ENCODE measurements around the gene BPTF.
A peak's percentile ranks its signal among the peaks of the same experiment; 100 is the strongest.
"Not testable (repeated sequence)": the region's sequence is repeated elsewhere in the genome, so short reads cannot be mapped to it uniquely, and the experiment has no call there.

Gene BPTF, protein sequence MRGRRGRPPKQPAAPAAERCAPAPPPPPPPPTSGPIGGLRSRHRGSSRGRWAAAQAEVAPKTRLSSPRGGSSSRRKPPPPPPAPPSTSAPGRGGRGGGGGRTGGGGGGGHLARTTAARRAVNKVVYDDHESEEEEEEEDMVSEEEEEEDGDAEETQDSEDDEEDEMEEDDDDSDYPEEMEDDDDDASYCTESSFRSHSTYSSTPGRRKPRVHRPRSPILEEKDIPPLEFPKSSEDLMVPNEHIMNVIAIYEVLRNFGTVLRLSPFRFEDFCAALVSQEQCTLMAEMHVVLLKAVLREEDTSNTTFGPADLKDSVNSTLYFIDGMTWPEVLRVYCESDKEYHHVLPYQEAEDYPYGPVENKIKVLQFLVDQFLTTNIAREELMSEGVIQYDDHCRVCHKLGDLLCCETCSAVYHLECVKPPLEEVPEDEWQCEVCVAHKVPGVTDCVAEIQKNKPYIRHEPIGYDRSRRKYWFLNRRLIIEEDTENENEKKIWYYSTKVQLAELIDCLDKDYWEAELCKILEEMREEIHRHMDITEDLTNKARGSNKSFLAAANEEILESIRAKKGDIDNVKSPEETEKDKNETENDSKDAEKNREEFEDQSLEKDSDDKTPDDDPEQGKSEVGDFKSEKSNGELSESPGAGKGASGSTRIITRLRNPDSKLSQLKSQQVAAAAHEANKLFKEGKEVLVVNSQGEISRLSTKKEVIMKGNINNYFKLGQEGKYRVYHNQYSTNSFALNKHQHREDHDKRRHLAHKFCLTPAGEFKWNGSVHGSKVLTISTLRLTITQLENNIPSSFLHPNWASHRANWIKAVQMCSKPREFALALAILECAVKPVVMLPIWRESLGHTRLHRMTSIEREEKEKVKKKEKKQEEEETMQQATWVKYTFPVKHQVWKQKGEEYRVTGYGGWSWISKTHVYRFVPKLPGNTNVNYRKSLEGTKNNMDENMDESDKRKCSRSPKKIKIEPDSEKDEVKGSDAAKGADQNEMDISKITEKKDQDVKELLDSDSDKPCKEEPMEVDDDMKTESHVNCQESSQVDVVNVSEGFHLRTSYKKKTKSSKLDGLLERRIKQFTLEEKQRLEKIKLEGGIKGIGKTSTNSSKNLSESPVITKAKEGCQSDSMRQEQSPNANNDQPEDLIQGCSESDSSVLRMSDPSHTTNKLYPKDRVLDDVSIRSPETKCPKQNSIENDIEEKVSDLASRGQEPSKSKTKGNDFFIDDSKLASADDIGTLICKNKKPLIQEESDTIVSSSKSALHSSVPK (N-terminal part only)

DNA sequence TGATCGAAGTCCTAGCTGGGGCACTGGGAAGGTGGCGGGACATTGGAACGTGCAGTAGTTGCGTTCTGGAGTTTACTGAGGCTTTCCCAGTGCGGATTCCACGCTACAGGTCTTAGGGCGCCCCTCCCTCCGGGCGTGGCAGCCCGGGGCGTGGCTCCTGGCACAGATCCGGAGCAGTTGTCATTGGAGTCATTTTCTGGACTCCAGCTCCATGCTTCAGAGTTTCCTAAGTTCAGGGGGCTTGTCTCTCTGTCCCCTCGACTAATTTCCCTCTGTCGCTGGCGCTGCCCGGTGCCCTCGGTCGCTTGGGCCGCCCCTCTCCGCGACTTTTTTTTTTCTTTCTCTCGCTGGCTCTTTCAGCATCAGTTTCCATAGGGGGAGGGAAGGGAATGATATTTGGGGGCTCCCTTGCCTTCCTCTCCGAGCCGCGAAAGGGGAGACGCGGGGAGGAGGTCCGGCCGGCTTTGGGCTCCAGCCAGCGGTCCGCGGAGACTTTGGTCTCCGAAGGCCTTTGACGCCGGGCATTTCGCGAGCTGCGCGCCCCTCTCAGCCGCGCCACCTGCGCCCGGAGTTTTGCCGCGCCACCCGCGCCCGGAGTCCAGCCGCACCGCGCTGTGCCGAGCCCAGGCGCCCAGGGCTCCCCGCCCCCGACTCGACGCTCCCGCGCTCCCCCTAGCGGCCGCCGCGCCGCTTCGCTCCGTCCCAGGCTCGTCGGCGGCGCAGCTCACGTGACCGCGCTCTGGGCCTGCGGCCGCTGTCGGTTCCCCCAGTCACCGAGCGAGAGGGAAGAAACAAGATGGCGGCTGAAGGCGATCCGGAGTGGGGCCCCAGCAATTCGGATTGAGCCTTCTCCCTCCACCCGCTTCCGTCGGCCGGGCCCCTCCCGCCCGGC, at the start of gene BPTF:
TSS of gene BPTF (plus strand) at position 769 of the 892 bp plus-strand sequence. CDS start 222 bp downstream, outside the sequence.
- peak; percentile 93 for DNase-seq

DNA sequence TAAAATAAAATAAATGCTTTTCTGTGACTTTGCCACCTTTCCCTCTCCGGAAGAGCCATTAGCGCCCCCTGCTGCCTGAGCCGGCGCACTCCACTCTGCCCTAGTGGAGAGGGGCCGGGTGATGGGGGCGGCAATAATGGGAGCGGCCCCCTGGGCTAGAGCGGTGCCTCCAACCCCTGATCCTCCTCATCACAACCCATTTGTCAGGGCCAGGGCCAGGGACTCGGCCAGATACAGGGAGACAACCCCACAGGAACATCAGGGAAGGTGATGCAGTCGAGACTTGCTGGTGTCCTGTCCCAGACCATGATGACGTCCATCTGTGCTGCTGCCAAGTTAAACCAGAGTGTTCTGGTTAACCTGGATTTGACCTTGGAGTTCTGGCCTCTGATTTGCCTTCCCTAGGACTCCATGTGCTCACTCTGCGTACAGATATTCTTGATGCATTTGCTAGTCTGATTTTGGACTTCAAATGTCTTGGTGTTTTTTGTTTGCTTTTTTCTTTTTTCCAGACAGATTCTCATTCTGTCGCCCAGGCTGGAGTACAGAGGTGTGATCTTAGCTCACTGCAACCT, 46.1 kb upstream of the BPTF start:
- peak; percentile 19 for DNase-seq

DNA sequence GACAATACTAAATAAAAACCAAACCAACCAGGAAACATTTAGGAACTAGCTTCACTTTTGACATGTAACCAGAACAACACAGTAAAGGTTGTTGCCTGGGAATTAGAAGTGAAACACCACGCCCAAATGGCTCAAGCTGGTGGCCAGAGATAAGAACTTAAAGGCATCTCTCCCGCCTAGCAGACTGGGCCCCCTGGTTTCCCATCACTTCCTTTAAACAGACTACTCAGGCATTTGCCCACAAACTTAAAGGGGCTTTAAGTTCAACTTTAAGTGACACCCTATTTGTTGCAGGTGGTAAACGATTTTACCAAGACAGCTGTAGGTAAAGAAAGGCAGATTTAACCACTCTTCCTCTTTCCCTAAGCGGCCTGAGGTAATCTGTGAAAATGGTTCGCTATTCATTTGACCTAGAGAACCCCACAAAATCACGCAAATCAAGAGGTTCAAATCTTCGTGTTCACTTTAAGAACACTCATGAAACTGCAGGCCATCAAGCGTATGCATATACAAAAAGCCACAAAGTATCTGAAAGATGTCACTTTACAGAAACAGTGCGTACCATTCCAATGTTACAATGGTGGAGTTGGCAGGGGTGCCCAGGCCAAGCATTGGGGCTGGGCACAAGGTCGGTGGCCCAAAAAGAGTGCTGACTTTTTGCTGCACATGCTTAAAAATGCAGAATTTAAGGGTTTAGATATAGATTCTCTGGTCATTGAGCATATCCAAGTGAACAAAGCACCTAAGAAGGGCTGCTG, 40.8 kb upstream of the BPTF start:
- no peak for DNase-seq

DNA sequence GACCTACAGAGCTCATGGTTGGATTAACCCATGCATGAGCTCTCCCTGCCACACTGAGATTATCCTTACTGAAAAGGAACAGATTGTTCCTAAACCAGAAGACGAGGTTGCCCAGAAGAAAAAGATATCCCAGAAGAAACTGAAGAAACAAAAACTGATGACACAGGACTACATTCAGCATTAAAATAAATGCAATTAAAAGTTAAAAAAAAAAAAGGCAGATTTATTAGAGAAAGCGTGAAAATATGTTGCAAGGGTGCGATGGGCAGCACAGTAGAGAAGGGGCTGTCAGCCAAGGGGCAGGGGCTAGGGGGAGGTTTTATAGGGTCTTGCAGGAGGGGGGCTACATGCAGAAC, 40.2 kb upstream of the BPTF start:
- no peak for DNase-seq

DNA sequence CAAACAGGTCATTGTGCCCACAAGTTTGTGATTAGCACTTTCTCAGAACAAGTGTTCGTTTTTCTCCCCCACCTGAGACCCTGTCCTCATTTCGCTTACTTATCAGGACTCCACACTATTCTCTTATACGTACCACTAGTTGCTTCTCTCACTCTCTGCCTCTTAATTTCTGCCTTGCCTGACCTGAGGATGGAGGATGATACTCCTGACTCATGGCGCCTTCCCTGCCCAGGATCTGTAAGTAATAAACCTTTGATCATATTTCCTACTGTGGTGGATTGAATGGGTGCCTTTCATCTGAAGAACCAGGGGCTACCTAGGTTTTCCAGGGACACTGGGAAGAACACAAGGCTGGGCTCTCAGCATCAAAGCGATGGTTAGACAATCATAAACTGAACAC, 39.8 kb upstream of the BPTF start:
- no peak for DNase-seq

DNA sequence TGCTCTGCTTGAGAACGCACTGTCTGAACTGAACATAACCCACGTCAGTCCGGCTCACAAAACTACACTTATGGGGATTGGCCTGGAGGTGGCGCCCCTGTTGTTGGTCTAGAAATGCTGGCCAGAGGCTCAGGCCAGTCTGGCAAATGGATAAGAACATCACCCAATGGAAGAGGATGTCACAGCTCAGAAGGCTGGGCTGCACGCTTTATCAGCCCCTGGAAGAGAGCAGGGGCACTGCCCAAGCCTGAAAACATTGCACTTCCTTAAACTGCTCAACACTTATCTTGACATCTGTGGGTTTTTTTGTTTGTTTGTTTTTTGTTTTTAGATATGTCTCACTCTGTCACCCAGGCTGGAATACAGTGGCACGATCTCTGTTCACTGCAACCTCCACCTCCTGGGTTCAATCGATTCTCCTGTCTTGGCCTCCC, 24.8 kb upstream of the BPTF start:
- peak; percentile 63 for DNase-seq

DNA sequence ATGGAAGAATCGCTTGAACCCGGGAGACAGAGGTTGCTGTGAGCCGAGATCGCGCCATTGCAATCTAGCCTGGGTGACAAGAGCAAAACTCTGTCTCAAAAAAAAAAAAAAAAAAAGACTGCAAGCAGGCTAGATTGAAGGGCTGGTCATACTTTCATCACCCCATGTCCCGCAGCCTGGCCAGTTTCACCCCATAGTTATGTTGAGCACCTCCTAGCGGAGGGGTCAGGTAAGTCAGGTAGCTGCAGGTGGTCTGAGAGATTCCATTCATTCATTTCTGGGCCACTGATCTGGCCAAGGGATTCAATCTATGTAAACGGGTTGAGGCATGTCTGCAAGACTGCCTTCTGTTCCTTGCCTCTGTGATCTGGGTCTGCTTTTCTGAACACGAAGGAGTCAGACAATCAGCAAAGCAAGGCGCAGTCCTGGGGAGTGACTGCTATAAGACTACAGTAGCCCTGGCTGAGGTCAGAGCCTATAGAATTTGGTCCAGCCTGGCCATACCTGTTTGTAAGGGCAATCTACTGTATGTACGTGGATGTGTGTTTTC, 23.6 kb upstream of the BPTF start:
- no peak for DNase-seq

DNA sequence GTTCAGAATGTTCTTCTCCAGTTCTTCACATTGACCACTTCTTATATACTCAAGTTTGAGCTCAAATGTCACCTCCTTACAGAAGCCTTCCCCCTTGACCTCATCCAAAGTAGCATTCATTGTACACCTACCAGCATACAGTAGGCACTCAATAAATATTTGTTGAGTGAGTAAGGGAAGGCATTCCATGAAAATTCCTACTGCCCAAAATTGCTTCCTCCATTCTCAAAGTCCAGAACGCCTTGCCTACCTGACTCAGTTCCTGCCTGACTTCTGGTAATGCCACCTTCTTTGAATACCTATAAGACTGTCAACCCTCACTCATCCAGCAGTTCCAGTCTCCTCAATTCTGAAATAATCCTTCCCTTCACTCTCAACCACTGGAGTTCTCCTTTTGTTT, 14.8 kb upstream of the BPTF start:
- no peak for DNase-seq

DNA sequence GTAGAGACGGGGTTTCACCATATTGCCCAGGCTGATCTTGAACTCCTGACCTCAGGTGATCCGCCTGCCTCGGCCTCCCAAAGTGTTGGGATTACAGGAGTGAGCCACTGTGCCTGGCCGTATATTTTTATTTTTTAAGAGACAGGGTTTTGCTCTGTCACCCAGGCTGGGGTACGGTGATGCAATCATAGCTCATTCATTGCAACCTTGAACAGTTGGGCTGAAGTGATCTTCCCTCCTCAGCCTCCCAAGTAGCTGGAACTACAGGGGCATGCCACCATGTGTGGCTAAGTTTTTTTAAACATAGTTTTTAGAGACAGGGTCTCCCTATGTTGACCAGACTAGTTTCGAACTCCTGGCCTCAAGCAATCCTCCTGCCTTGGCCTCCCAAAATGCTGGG, 12.9 kb upstream of the BPTF start:
- DNase-seq, result not testable (repeated sequence)

DNA sequence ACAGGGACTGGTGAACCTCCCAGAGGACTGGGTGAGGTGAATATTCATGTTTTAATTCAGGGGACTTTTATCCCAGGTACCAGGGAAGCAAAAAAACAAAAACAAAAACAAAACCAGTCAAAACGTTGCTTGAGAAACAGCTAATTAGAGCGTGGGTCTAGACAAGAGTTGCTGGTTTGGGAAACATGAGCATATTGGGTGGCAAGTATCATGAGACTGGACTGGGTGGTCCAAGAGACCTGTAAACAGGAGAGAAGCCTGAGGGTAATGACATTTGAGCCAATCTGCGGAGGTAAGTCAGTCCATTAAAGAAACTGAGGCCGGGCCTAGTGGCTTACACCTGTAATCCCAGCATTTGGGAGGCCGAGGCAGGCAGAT, 11.5 kb upstream of the BPTF start:
- DNase-seq, result no peak

DNA sequence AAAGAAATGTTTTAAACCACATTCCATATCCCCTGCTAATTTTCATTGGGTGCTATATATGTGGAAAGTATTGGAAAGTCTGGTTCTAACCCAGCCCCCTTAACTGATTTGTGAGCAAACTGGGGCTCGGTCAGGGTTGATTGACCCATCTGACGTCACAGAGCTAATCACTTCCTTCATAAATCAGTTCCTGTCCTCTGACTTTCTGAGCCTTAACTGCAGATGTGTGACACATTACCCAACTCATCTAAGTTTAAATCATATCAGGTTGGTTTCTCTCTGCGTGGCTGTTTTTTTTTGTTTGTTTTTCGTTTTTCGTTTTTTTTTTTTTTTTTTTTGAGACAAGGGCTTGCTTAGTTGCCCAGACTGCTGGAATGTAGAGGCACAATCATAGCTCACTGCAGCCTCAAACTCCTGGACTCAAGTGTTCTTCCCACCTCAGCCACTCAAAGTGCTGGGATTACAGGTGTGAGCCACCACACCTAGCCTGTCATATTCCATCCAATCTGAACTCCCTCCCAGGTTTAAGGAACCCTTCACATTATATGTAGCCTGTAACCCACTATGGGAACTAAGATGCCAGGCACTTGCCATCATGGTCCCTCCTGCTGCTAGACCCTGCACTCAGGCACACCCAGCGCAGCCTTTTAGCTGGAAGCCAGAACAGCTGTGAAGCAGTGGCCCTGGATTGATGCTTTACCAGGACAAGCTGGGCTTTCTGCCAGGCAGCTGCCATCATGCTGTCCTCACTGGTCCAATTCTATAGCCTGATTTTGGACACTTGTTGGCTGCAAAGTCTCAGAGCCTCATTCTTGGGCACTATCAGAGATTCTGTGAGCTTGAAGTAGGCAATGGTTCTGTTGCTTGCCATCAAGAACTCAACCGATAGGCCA, 6.9 kb upstream of the BPTF start:
- DNase-seq, result no peak

DNA sequence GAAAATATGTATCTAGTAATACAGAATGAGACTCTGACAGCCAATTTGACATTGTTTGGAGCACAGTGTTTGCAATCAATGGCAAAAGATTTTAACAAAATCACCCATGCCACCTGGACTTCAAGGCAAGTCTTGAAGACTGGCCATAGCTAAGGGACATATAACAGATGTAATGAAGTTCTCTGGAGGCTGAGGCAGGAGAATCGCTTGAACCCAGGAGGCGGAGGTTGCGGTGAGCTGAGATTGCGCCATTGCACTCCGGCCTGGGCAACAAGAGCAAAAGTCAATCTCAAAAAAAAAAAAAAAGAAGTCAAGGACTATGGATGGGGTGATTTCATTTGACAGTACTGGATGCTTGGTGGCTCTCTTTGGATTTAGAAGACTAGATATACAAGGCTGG, 5.6 kb upstream of the BPTF start:
- DNase-seq, result no peak

DNA sequence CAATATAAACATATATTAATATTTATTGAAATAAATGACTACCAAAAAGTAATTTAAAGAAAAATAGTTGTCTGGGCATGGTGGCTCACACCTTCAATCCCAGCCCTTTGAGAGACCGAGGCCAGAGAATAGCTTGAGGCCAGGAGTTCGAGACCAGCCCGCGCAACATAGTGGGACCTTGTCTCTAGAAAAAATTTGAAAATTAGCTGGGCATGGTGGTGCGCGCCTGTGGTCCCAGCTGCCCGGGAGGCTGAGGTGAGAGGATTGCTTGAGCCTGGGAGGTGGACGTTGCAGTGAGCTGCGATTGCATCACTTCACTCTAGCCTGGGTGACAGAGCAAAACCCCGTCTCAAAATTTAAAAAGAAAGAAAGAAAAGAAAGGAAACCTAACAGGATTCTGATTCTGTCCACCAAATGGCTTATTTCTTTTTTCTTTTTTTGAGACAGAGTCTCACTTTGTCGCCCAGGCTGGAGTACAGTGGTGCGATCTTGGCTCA, 3.4 kb upstream of the BPTF start:
- DNase-seq, result no peak

DNA sequence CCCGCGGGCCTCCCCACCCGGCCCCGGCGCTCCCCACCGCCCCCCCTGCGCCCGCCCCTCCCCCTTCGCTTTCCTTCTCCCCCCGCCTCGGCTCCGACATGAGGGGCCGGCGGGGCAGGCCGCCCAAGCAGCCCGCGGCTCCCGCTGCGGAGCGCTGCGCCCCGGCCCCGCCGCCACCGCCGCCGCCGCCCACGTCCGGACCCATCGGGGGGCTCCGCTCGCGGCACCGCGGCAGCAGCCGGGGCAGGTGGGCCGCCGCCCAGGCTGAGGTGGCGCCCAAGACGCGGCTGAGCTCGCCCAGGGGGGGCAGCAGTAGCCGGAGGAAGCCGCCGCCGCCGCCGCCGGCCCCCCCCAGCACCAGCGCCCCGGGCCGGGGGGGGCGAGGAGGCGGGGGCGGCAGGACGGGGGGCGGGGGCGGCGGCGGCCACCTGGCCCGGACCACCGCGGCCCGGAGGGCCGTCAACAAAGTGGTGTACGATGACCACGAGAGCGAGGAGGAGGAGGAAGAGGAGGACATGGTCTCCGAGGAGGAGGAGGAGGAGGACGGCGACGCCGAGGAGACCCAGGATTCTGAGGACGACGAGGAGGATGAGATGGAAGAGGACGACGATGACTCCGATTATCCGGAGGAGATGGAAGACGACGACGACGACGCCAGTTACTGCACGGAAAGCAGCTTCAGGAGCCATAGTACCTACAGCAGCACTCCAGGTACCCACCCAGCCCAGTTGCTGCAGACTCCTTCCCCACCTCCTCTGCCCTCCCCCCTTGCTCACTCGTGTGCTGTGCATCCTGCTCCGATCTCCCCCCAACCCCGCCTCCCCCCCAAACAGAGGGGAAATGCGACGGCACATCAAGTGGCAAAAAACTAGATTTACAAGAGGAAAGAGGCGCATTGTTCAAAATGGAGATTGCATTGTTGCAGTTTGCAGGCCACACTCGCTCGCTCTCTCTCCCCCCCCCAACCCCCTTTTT, 611 bp downstream of the BPTF start:
- peak; percentile 72 for DNase-seq

DNA sequence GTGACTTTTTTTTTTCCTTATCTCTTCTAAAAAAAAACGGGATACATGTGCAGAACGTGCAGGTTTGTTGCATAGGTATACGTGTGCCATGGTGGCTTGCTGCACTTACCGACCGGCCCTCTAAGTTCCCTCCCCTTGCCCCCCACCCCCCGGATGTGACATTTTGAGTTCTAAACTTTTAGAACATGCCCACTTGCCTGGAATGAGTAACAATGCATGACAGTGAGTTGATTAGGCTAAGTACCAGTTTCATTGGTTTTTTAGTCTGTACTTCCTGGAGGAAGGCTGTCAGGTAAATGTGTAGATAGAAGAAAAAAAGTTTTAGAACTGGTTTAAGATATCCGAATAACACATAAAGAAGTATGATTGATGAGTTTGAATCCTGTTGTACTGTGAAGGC, 4.0 kb downstream of the BPTF start:
- peak; percentile 43 for DNase-seq

DNA sequence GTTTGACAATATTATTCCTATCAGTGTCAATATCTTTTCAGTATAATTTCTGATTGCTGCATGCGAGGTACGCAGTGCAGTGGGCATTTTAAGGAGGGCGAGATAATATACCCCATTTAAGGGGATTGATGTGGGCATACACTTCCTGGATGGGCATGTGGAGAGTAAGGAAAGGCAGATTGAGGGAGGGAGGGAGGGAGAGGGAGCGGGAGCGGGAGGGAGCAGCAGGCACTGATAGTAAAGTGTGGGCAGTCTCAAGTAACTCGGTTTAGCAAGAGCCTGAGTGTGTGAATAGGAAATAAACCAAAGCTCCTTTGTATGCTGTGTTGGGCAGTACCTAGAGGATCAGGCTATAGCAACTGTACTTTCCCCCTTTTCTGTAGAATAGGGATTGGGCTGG, 5.1 kb downstream of the BPTF start:
- no peak for DNase-seq

DNA sequence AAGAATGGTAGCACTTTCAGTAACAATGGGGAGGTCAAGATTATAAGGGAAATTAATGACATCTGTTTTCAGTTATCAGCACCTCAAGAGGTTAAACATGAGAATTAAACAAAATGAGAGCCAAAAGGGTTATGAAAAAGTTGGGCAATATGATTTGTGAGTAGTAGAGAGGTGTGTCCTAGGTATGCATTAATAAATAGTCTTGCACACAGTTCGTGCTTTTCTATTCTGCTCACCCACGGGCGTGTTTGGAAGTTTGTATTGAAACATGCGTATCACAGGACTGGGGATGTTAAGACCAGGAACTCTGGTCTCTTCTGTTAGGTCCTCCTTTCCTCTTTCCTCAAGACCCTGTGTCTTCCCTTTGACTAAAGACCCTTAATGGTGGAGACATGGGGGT, 6.0 kb downstream of the BPTF start:
- no peak for DNase-seq

DNA sequence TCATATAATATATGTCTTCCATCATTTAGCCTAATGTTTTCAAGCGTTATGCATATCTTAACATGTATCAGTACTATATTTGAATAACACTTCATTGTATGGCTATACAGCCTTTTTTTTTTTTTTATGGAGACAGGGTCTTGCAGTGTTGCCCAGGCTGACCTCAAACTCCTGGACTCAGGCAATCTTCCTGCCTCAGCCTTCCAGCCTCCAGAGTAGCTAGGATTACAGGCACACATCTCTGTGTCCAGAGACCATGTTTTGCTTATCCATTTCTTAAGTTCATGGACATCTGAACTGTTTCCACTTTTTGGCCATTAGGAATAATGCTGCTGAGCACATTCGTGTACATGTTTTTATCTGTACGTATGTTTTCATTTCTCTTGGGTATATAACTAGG, 7.8 kb downstream of the BPTF start:
- DNase-seq, result no peak

Measured in CD4-positive, alpha-beta T cell treated with Interleukin-10 for 1 hour (primary cell).